ENCODE measurements around the gene MAP4K1.

MAP4K1 gene

DNA sequence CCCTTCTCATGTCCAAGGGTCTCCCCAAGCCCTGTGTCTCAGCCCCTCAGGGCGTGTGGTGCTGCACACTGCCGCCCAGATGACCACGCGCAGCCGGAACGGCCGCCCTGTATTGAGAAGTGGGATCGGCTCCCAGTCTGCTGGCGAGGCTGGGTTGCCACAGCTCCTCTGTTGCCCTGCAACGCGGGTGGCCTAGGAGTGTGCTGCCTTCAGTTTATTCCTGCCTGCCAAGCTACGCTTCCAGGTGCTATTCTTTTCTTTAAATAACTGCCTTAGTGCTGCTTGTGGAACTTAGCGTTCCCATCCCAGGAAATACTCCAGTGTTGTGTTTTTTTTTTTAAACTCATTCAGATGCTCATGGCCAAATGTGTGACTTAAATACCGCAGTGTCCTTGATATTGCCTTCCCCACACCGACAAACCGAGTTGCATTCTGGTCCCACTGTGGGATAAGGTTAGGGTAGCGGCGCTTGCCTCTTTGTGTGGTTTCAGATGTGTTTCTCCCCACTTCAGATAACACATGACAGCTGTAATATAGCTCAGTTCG lies 46.3 kb upstream of the MAP4K1 start:
- TF ChIP-seq, protein P1, sequence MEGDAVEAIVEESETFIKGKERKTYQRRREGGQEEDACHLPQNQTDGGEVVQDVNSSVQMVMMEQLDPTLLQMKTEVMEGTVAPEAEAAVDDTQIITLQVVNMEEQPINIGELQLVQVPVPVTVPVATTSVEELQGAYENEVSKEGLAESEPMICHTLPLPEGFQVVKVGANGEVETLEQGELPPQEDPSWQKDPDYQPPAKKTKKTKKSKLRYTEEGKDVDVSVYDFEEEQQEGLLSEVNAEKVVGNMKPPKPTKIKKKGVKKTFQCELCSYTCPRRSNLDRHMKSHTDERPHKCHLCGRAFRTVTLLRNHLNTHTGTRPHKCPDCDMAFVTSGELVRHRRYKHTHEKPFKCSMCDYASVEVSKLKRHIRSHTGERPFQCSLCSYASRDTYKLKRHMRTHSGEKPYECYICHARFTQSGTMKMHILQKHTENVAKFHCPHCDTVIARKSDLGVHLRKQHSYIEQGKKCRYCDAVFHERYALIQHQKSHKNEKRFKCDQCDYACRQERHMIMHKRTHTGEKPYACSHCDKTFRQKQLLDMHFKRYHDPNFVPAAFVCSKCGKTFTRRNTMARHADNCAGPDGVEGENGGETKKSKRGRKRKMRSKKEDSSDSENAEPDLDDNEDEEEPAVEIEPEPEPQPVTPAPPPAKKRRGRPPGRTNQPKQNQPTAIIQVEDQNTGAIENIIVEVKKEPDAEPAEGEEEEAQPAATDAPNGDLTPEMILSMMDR (conservative IDR thresholded peaks at IDR 0.05; ENCODE audit: low read depth, low read length), result no peak
- no peak overlapping the region for H3K4me3 ChIP-seq (ENCODE audit: low read depth, low read length)
- no peak for DNase-seq (ENCODE audit: low read depth)

DNA sequence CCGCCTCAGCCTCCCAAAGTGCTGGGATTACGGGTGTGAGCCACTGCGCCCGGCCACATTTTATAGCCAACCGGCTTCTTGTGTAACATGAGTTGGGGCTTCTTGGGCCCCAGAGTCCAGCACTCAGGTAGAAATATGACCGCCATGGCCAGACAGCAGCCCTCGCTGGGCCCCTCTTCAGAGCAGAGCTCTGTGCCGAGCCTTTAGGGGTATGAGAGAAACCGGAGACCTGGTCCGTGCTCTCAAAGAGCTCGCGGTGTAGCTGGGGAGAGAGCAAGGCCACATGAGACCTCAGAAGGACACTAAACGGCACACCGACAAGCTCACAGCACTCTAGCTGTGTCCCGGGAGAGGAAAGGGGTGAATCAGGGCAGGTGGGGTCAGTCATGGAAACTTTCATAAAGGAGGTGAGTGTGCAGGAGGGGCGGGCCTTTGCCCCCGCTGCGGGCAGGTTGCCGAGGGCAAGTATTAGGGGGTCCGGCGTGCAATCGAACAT lies 45.5 kb upstream of the MAP4K1 start:
- no peak overlapping the region for H3K4me3 ChIP-seq (ENCODE audit: low read depth, low read length)
- DNase-seq (ENCODE audit: low read depth), result no peak
- TF ChIP-seq, protein P1 (conservative IDR thresholded peaks at IDR 0.05; ENCODE audit: low read depth, low read length), result no peak

DNA sequence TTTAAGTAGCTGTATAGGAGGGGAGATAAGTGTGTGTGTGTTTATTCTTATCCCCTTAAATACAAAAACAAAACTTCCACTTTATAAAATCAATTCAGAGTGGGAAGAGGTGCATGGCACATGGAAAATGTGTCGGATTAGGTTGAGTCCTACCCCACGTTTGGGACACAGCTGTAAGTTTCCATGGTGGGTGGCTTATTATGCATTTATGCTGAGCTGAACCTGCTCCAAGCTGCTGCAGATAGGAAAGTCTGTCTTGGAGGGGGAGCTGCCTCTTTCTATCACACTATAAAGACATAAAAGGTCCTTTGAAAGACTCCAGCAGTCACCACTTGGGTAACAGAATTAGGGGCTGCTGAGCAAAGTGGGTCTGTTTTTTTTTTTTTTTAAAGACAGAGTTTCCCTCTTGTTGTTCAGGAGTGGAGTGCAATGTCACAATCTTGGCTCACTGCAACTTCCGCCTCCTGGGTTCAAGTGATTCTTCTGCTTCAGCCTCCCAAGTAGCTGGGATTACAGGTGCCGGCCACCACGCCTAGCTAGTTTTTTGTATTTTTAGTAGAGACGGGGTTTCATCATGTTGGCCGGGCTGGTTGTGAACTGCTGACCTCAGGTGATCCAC lies 44.9 kb upstream of the MAP4K1 start:
- H3K4me3 ChIP-seq (ENCODE audit: low read depth, low read length), result no peak overlapping the region
- TF ChIP-seq, protein P1 (conservative IDR thresholded peaks at IDR 0.05; ENCODE audit: low read depth, low read length), result no peak
- DNase-seq (ENCODE audit: low read depth), result no peak

DNA sequence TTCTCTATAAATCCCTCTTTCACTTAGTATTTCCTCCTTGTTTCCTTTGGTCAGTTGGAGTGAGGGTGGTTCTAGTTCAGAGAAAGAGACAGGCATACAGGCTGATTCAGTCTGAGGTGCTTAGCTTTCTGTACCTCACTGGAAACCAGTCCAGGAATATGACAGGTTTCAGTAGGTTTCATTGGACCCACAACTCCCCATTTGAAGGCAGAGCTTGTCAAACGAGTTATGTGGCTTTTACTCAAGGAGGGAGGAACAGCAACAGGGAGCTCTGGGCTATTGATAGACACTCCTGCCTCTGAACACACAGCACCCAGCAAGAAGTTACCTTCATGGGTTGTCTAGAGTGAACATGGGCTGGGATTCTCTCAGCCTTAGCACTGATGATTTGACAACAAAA lies 44.2 kb upstream of the MAP4K1 start:
- no peak overlapping the region for H3K4me3 ChIP-seq (ENCODE audit: low read depth, low read length)
- no peak for DNase-seq (ENCODE audit: low read depth)
- TF ChIP-seq, protein P1 (conservative IDR thresholded peaks at IDR 0.05; ENCODE audit: low read depth, low read length), result no peak

DNA sequence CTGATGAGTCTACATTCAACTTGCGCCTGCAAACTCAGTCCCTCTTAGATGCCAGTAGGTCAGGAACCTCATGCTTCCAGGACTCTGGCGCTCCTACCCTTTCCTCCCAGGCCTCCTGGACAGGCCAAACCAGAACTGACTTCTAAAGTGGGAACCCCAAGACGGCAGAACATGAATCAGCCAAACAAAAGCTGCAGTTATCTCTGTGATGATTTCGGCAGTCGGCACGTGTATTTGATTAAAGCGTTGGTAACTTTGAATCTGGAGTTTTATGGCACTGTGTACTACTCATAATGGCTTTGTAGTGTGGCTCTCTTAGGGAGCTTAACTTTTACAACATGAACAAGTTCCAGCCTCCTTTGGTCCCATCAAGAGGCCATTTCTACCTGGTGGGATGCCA lies 43.4 kb upstream of the MAP4K1 start:
- no peak overlapping the region for H3K4me3 ChIP-seq (ENCODE audit: low read depth, low read length)
- TF ChIP-seq, protein P1 (conservative IDR thresholded peaks at IDR 0.05; ENCODE audit: low read depth, low read length), result no peak
- no peak for DNase-seq (ENCODE audit: low read depth)

DNA sequence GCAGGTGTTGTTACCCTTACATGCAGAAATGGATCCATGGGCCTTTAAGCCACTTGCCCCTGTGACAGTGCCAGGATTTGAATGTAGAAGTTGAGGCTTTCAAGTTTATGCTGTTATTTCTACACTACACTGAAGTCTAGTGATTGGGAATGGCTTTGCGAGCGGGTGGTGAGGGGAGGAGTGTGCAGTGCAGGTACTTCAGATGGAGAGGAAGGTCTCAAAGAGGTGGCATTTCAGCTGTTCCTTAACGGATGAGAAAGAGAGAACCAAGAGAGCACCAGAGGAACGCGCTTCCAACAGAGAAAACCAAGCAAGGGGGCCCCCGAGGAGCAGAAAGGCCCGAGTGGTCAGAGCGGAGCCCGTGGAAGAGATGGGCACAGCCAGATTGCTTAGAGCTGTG lies 43.0 kb upstream of the MAP4K1 start:
- H3K4me3 ChIP-seq (ENCODE audit: low read depth, low read length), result no peak overlapping the region
- TF ChIP-seq, protein P1 (conservative IDR thresholded peaks at IDR 0.05; ENCODE audit: low read depth, low read length), result no peak
- DNase-seq (ENCODE audit: low read depth), result no peak

All from choroid plexus epithelial cell (primary cell).